ENCODE results near the gene LRRC37A3. TPM values are rescaled to one million over a fixed set of nuclear protein-coding genes. Genes with fewer than 3 reads are reported as not detected.
"Not testable (repeated sequence)": the region's sequence is repeated elsewhere in the genome, so short reads cannot be mapped to it uniquely, and the experiment has no call there.

The LRRC37A3 gene
- total and polyA plus RNA-seq, 2 donors (not counting 1 experiment from before 2014, with no cell fraction given): 2.3 to 7.3 TPM

DNA sequence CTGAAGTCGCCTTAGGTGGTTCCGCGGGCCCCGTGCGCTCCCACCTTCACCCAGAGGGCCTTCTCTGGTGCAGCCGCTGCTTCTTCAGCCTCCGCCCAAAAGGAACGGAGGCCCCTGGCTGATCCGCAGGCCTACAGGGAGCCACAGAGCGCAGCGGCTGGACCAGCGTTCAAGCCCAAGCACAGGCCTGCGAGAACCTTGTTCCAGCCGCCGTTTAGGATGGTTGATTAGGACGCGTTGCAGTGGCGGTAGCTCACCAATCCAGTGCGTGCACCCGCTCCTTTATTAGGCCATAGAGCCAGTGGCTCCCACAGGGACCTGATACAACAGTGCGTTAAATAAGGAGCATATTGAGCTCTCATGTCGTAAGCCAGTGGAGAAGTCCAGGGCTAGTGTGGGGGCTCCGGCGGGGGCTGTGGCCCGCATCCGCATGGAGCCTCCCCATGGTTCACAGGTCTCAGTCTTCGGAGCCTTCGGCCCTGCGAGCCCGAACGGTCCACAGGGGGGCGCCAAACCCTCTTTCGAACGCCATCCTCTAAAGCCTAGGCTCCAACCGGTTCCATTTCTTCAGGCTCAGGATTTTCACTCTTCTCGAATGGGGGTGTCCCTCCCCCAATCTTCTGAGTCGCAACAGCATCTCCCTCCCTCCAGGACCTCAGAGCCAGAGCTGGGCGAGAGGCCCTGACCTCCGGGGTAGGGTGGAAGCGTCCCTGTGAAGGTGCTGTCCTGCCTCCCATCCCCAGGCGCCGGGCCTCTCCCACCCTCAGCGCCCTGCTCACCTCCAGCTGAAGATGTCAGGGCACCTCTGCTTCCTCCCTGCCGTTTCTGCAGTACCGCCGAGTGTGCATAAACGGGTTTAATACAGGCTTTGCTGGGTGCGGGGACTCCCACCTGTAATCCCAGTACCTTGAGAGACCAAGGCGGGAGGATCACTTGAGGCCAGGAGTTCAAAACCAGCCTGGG is 71.5 kb downstream of the LRRC37A3 start:
- not testable (repeated sequence) for H3K4me2 ChIP-seq (ENCODE audit: extremely low read depth, insufficient read depth, low read length); H3K27me3 ChIP-seq (ENCODE audit: control insufficient read depth, insufficient read depth, low read length); H2AFZ ChIP-seq (ENCODE audit: low read length); H3K36me3 ChIP-seq (ENCODE audit: control insufficient read depth, insufficient read depth, low read length); H3K4me3 ChIP-seq (replicated peaks in 1 of 4; ENCODE audit: control extremely low read depth in 1 of 4, insufficient read depth in 1 of 4, low read depth in 3 of 4, low read length in 4 of 4); H3K79me2 ChIP-seq (ENCODE audit: control insufficient read depth, insufficient read depth, low read length); H3K27ac ChIP-seq (ENCODE audit: insufficient read depth, low read length); H3K9me3 ChIP-seq (ENCODE audit: control insufficient read depth, insufficient read depth, low read depth, low read length); H3K4me1 ChIP-seq (ENCODE audit: control insufficient read depth, extremely low read depth, insufficient read depth, low read length); H3K9ac ChIP-seq (ENCODE audit: insufficient read depth, low read length); H4K20me1 ChIP-seq (ENCODE audit: control insufficient read depth, extremely low read depth, insufficient read depth, low read length)
- DNase-seq (ENCODE audit: low read depth in 2 of 2): peak; percentile 16 to 36
- TF ChIP-seq, protein P1, sequence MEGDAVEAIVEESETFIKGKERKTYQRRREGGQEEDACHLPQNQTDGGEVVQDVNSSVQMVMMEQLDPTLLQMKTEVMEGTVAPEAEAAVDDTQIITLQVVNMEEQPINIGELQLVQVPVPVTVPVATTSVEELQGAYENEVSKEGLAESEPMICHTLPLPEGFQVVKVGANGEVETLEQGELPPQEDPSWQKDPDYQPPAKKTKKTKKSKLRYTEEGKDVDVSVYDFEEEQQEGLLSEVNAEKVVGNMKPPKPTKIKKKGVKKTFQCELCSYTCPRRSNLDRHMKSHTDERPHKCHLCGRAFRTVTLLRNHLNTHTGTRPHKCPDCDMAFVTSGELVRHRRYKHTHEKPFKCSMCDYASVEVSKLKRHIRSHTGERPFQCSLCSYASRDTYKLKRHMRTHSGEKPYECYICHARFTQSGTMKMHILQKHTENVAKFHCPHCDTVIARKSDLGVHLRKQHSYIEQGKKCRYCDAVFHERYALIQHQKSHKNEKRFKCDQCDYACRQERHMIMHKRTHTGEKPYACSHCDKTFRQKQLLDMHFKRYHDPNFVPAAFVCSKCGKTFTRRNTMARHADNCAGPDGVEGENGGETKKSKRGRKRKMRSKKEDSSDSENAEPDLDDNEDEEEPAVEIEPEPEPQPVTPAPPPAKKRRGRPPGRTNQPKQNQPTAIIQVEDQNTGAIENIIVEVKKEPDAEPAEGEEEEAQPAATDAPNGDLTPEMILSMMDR (conservative IDR thresholded peaks at IDR 0.05 in 1 of 2, IDR thresholded peaks at IDR 0.05 in 1 of 2; ENCODE audit: low read depth in 1 of 2, low read length in 2 of 2): peak; percentile 20 to 57

DNA sequence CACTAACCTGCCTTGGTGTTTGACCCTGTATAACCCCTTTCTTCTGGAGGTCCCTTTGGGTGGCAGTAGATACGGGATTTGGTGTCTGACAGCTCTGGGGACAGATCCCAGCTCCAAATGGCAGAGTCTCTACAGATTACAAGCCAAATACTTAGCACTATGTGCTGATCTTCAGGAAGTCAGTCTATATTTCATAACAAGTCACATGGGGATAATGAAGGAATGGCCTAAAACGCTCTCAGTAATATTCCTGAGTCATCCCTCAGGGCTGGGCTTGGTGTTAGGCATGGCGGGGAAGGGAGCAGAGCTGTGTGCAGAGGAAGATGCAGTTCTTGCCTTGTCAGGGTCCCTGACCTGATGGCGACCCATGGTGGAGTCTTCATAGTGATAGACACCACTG is 72.4 kb downstream of the LRRC37A3 start:
- not testable (repeated sequence) for H3K9ac ChIP-seq (ENCODE audit: insufficient read depth, low read length); H3K27me3 ChIP-seq (ENCODE audit: control insufficient read depth, insufficient read depth, low read length); H2AFZ ChIP-seq (ENCODE audit: low read length); H3K27ac ChIP-seq (ENCODE audit: insufficient read depth, low read length); H3K36me3 ChIP-seq (ENCODE audit: control insufficient read depth, insufficient read depth, low read length); H3K79me2 ChIP-seq (ENCODE audit: control insufficient read depth, insufficient read depth, low read length); H4K20me1 ChIP-seq (ENCODE audit: control insufficient read depth, extremely low read depth, insufficient read depth, low read length); H3K9me3 ChIP-seq (ENCODE audit: control insufficient read depth, insufficient read depth, low read depth, low read length); H3K4me3 ChIP-seq (replicated peaks in 1 of 4; ENCODE audit: control extremely low read depth in 1 of 4, insufficient read depth in 1 of 4, low read depth in 3 of 4, low read length in 4 of 4); H3K4me2 ChIP-seq (ENCODE audit: extremely low read depth, insufficient read depth, low read length); H3K4me1 ChIP-seq (ENCODE audit: control insufficient read depth, extremely low read depth, insufficient read depth, low read length)
- DNase-seq (ENCODE audit: low read depth in 2 of 2): peak in 1 of 2 donors; percentile 23

DNA sequence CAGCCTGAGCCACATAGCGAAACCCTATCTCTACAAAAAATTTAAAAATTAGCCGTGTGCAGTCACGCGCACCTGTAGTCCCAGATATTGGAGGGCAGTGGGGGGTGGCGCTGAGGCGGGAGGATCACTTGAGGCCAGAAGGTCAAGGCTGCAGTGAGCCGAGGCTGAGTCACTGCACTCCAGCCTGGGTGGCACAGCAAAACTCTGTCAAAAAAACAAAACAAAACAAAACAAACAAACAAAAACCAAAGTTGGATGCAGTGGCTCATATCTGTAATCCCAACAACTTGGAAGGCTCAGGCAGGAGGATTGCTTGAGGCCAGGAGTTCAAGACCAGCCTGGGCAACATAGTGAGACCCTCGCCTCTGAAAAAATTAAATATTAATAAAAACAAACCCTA is 75.4 kb downstream of the LRRC37A3 start:
- not testable (repeated sequence) for H3K4me3 ChIP-seq (replicated peaks in 1 of 4; ENCODE audit: control extremely low read depth in 1 of 4, insufficient read depth in 1 of 4, low read depth in 3 of 4, low read length in 4 of 4); H3K36me3 ChIP-seq (ENCODE audit: control insufficient read depth, insufficient read depth, low read length); H3K27me3 ChIP-seq (ENCODE audit: control insufficient read depth, insufficient read depth, low read length); H3K27ac ChIP-seq (ENCODE audit: insufficient read depth, low read length); H3K79me2 ChIP-seq (ENCODE audit: control insufficient read depth, insufficient read depth, low read length); H3K4me1 ChIP-seq (ENCODE audit: control insufficient read depth, extremely low read depth, insufficient read depth, low read length); H3K9me3 ChIP-seq (ENCODE audit: control insufficient read depth, insufficient read depth, low read depth, low read length); H2AFZ ChIP-seq (ENCODE audit: low read length); H4K20me1 ChIP-seq (ENCODE audit: control insufficient read depth, extremely low read depth, insufficient read depth, low read length); DNase-seq (ENCODE audit: low read depth in 2 of 2); H3K4me2 ChIP-seq (ENCODE audit: extremely low read depth, insufficient read depth, low read length); H3K9ac ChIP-seq (ENCODE audit: insufficient read depth, low read length)

GRCh38 chr17:64842900-64843299 is 76.4 kb downstream of the LRRC37A3 start:
- not testable (repeated sequence) for H3K79me2 ChIP-seq (ENCODE audit: control insufficient read depth, insufficient read depth, low read length); H3K9ac ChIP-seq (ENCODE audit: insufficient read depth, low read length); DNase-seq (ENCODE audit: low read depth in 2 of 2); H3K27me3 ChIP-seq (ENCODE audit: control insufficient read depth, insufficient read depth, low read length); H3K36me3 ChIP-seq (ENCODE audit: control insufficient read depth, insufficient read depth, low read length); H3K27ac ChIP-seq (ENCODE audit: insufficient read depth, low read length); H2AFZ ChIP-seq (ENCODE audit: low read length); H3K4me3 ChIP-seq (replicated peaks in 1 of 4; ENCODE audit: control extremely low read depth in 1 of 4, insufficient read depth in 1 of 4, low read depth in 3 of 4, low read length in 4 of 4); H3K4me2 ChIP-seq (ENCODE audit: extremely low read depth, insufficient read depth, low read length); H3K4me1 ChIP-seq (ENCODE audit: control insufficient read depth, extremely low read depth, insufficient read depth, low read length); H4K20me1 ChIP-seq (ENCODE audit: control insufficient read depth, extremely low read depth, insufficient read depth, low read length); H3K9me3 ChIP-seq (ENCODE audit: control insufficient read depth, insufficient read depth, low read depth, low read length)

- DNase-seq (ENCODE audit: low read depth in 2 of 2); H3K4me2 ChIP-seq (ENCODE audit: extremely low read depth, insufficient read depth, low read length); H3K27me3 ChIP-seq (ENCODE audit: control insufficient read depth, insufficient read depth, low read length); H4K20me1 ChIP-seq (ENCODE audit: control insufficient read depth, extremely low read depth, insufficient read depth, low read length); H3K36me3 ChIP-seq (ENCODE audit: control insufficient read depth, insufficient read depth, low read length); H3K4me1 ChIP-seq (ENCODE audit: control insufficient read depth, extremely low read depth, insufficient read depth, low read length); H3K9me3 ChIP-seq (ENCODE audit: control insufficient read depth, insufficient read depth, low read depth, low read length); H3K27ac ChIP-seq (ENCODE audit: insufficient read depth, low read length); H2AFZ ChIP-seq (ENCODE audit: low read length); H3K79me2 ChIP-seq (ENCODE audit: control insufficient read depth, insufficient read depth, low read length); H3K4me3 ChIP-seq (replicated peaks in 1 of 4; ENCODE audit: control extremely low read depth in 1 of 4, insufficient read depth in 1 of 4, low read depth in 3 of 4, low read length in 4 of 4); H3K9ac ChIP-seq (ENCODE audit: insufficient read depth, low read length): not testable (repeated sequence)
Measured at GRCh38 chr17:64840960-64841359, 78.3 kb downstream of the LRRC37A3 start.

- not testable (repeated sequence) for H3K4me3 ChIP-seq (replicated peaks in 1 of 4; ENCODE audit: control extremely low read depth in 1 of 4, insufficient read depth in 1 of 4, low read depth in 3 of 4, low read length in 4 of 4); H3K79me2 ChIP-seq (ENCODE audit: control insufficient read depth, insufficient read depth, low read length); DNase-seq (ENCODE audit: low read depth in 2 of 2); H3K27me3 ChIP-seq (ENCODE audit: control insufficient read depth, insufficient read depth, low read length); H3K9ac ChIP-seq (ENCODE audit: insufficient read depth, low read length); H3K9me3 ChIP-seq (ENCODE audit: control insufficient read depth, insufficient read depth, low read depth, low read length); H2AFZ ChIP-seq (ENCODE audit: low read length); H3K36me3 ChIP-seq (ENCODE audit: control insufficient read depth, insufficient read depth, low read length); H4K20me1 ChIP-seq (ENCODE audit: control insufficient read depth, extremely low read depth, insufficient read depth, low read length); H3K27ac ChIP-seq (ENCODE audit: insufficient read depth, low read length); H3K4me1 ChIP-seq (ENCODE audit: control insufficient read depth, extremely low read depth, insufficient read depth, low read length); H3K4me2 ChIP-seq (ENCODE audit: extremely low read depth, insufficient read depth, low read length)
Measured at GRCh38 chr17:64838513-64838912, 80.8 kb downstream of the LRRC37A3 start.
